Measurements from ENCODE around the gene BBS1. TPM values are rescaled to one million over a fixed set of nuclear protein-coding genes. Genes with fewer than 3 reads are reported as not detected.

The BBS1 gene
- polyA plus RNA-seq, 2 of the 4 experiments (the other 2 are of a cell fraction): 12.5 TPM

DNA sequence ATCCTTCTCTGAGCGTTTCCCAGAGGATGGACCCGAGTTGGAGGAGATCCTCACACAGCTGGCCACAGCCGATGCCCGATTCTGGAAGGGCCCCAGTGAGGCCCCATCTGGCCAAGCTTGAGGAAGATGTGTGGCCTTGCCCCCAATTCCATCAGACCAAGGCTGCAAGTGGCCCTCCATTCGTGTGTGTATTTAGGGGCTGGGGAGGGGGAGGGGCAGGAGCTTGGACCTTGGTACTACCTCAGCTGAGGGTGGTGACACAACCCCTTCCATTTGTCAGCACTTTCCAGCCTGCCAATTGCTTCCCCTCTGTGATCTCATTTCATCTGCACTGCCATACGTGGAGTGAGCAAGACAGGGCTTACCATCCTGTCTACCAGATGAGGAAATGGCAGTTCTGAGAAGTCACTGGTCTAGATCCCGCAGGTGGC is 1.3 kb upstream of the BBS1 start:
- CTCF ChIA-PET: interaction anchor here (0.6 to 2.0 kb wide), 5 partner anchors 18 to 83 kb away, joined by 3 to 6 read pairs (median 4); partner anchors contain the start of genes CCDC87 and CCS
- ATAC-seq (no peak), DNase-seq (ENCODE audit: low read depth in 1 of 2, low spot score in 1 of 2) (no peak), FAIRE-seq (no peak)
- no peak overlapping the region for H3K4me3 ChIP-seq
- no peak overlapping the region for H3K4me2 ChIP-seq
- H3K27ac ChIP-seq: no peak overlapping the region
- POLR2A ChIA-PET: interaction anchor here (1.3 kb wide), 1 partner anchor 29 kb away, joined by 5 read pairs; the partner anchor contains the start of gene DPP3
- WGBS (ENCODE audit: missing lambda C conversion rate): 88% methylated on average over 4 of the region's 7 CpGs
- H3K9me3 ChIP-seq: no peaks in the 10 kb centered on the region
- TF ChIP-seq RFX5 (IDR thresholded peaks at IDR 0.05) (no peak), TP53 (CRISPR knock-in tag; IDR thresholded peaks at IDR 0.05) (no peak), TFCP2L1 (CRISPR knock-in tag; IDR thresholded peaks at IDR 0.05) (no peak), BCL3 (IDR thresholded peaks at IDR 0.05) (no peak), USF2 (IDR thresholded peaks at IDR 0.05) (no peak), KDM5A (IDR thresholded peaks at IDR 0.05) (no peak), RCOR1 (IDR thresholded peaks at IDR 0.05; ENCODE audit: low read depth, low read length) (no peak), ZC3H11A (IDR thresholded peaks at IDR 0.05) (no peak), FOSB (CRISPR knock-in tag; IDR thresholded peaks at IDR 0.05) (no peak), MAZ (IDR thresholded peaks at IDR 0.05; ENCODE audit: borderline replicate concordance, low read depth, low read length) (no peak), MAFK (IDR thresholded peaks at IDR 0.05; ENCODE audit: partially characterized antibody) (no peak), ESRRA (IDR thresholded peaks at IDR 0.05; ENCODE audit: borderline replicate concordance, low read length) (no peak), CTCF (IDR thresholded peaks at IDR 0.05) (no peak), BHLHE40 (IDR thresholded peaks at IDR 0.05; ENCODE audit: low read depth, low read length) (no peak), RNF2 (IDR thresholded peaks at IDR 0.05; ENCODE audit: borderline replicate concordance, low read depth) (no peak)
- TF ChIP-seq, protein P1, sequence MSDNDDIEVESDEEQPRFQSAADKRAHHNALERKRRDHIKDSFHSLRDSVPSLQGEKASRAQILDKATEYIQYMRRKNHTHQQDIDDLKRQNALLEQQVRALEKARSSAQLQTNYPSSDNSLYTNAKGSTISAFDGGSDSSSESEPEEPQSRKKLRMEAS (IDR thresholded peaks at IDR 0.05): no peak
- H3K4me1 ChIP-seq: peaks cover 9% of the 10 kb centered on the region; the same call in 2 of the 3 replicates

DNA sequence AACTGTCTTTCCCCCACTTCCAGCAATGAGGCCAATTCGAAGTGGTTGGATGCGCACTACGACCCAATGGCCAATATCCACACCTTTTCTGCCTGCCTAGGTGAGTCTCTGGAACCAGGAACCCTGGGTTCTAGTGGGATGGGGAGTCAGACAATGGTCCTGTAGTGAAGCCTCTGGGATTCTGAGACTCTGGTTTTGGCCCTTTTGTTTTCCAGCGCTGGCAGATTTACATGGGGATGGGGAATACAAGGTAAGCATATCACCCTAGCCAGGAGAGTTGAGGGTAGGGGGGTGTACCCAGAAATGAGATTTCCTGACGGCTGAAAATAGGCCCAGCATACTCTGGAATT is 530 bp downstream of the BBS1 start:
- ChIA-PET CTCF (interaction anchor here (1.0 to 1.7 kb wide), 2 partner anchors 21 to 82 kb away, joined by 3 to 4 read pairs; partner anchors contain the start of genes CCDC87 and CCS), POLR2A (interaction anchor here (1.1 to 2.0 kb wide), 2 partner anchors 31 to 105 kb away, joined by 5 to 20 read pairs; partner anchors contain the start of genes DPP3 and RBM14)
- ATAC-seq: peak in 1 of 2 experiments; percentile 40; a peak in 3 of 6 replicates
- peak in 1 of 2 experiments; percentile 21 for DNase-seq (ENCODE audit: low read depth in 1 of 2, low spot score in 1 of 2)
- H3K4me3 ChIP-seq: peak overlapping the region; percentile 75
- H3K27ac ChIP-seq: peak overlapping the region; percentile 77 to 84
- H3K4me2 ChIP-seq: peak overlapping the region; percentile 86
- no peaks in the 10 kb centered on the region for H3K9me3 ChIP-seq
- 38% methylated on average over 5 of the region's 5 CpGs for WGBS (ENCODE audit: missing lambda C conversion rate)
- peaks cover 9% of the 10 kb centered on the region; the same call in 2 of the 3 replicates for H3K4me1 ChIP-seq
- no peak for FAIRE-seq
- TF ChIP-seq BCL3 (IDR thresholded peaks at IDR 0.05): no peak
- no peak for TF ChIP-seq ZC3H11A (IDR thresholded peaks at IDR 0.05)
- no peak for TF ChIP-seq CHD4 (IDR thresholded peaks at IDR 0.05; ENCODE audit: borderline replicate concordance)
- TF ChIP-seq POLR2A (IDR thresholded peaks at IDR 0.05; ENCODE audit: low read length): no peak
- no peak for TF ChIP-seq NR3C1 (IDR thresholded peaks at IDR 0.05)
- TF ChIP-seq SREBF2 (IDR thresholded peaks at IDR 0.05): no peak
- no peak for TF ChIP-seq USF2 (IDR thresholded peaks at IDR 0.05)
- TF ChIP-seq, protein P2, sequence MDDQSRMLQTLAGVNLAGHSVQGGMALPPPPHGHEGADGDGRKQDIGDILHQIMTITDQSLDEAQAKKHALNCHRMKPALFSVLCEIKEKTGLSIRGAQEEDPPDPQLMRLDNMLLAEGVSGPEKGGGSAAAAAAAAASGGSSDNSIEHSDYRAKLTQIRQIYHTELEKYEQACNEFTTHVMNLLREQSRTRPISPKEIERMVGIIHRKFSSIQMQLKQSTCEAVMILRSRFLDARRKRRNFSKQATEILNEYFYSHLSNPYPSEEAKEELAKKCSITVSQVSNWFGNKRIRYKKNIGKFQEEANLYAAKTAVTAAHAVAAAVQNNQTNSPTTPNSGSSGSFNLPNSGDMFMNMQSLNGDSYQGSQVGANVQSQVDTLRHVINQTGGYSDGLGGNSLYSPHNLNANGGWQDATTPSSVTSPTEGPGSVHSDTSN (IDR thresholded peaks at IDR 0.05): no peak
- TF ChIP-seq EP300 (IDR thresholded peaks at IDR 0.05): no peak
- no peak for TF ChIP-seq REST (IDR thresholded peaks at IDR 0.05)
- no peak for TF ChIP-seq HOXA7 (CRISPR knock-in tag; IDR thresholded peaks at IDR 0.05)
- TF ChIP-seq EHMT2 (IDR thresholded peaks at IDR 0.05; ENCODE audit: low read depth): no peak
- TF ChIP-seq CBX2 (IDR thresholded peaks at IDR 0.05; ENCODE audit: borderline replicate concordance, low read depth): no peak
